Ishikawa (cell line): Measurements from ENCODE around the gene CYP2J2.

Experiments used
- CEBPB ChIP-seq: IDR thresholded peaks from 2 replicates; pipeline ENCODE4 v1.6.1; 2012
- CREB1 ChIP-seq: IDR thresholded peaks from 2 replicates; pipeline ENCODE4 v1.6.1; 2012; ENCODE audit warnings: low read depth
- EGR1 ChIP-seq: IDR thresholded peaks from 2 replicates; pipeline ENCODE4 v1.6.1; 2012
- EP300 ChIP-seq: IDR thresholded peaks from 2 replicates; pipeline ENCODE4 v1.6.1; 2012; ENCODE audit warnings: borderline replicate concordance
- FOXM1 ChIP-seq: IDR thresholded peaks from 2 replicates; pipeline ENCODE4 v1.6.1; 2012; ENCODE audit warnings: low read depth, borderline replicate concordance
- NFIC ChIP-seq: IDR thresholded peaks from 2 replicates; pipeline ENCODE4 v1.6.1; 2012
- RAD21 ChIP-seq: IDR thresholded peaks from 2 replicates; pipeline ENCODE4 v1.6.1; 2012; ENCODE audit warnings: low read depth
- TAF1 ChIP-seq: IDR thresholded peaks from 2 replicates; pipeline ENCODE4 v1.6.1; 2012; ENCODE audit warnings: low read depth, mild to moderate bottlenecking
- TCF12 ChIP-seq: IDR thresholded peaks from 2 replicates; pipeline ENCODE4 v1.6.1; 2012; ENCODE audit warnings: low read depth
- TEAD4 ChIP-seq: IDR thresholded peaks from 2 replicates; pipeline ENCODE4 v1.6.1; 2012
- YY1 ChIP-seq: IDR thresholded peaks from 2 replicates; pipeline ENCODE4 v1.6.1; 2012; ENCODE audit warnings: low read depth
- ZBTB7A ChIP-seq: IDR thresholded peaks from 2 replicates; pipeline ENCODE4 v1.6.1; 2012; ENCODE audit warnings: low read depth
- TF ChIP-seq, protein P1 (sequence below): IDR thresholded peaks from 2 replicates; pipeline ENCODE4 v1.6.1; 2012
- TF ChIP-seq, protein P2 (sequence below): IDR thresholded peaks from 2 replicates; pipeline ENCODE4 v1.6.1; 2012
- TF ChIP-seq, protein P3 (sequence below): IDR thresholded peaks from 2 replicates; pipeline ENCODE4 v1.6.1; 2012; ENCODE audit warnings: low read depth, mild to moderate bottlenecking

CYP2J2 gene

DNA sequence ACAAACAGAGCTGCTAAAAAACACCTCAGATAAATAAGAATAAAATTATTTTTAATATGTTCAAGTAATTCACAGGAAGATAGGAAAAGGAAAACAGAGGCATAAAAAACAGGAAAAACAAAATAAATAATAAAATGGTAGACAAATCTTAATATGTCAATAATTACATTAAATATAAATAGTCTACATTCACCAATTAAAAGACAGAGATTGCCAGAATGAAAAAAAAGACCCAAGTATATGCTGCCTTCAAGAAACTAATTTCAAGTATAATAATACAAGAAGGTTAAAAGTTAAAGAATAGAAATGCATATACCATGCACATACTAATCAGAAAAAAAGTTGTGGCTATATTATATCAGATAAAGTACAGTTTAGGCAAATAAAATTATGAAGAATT is 1.9 kb downstream of the CYP2J2 start:
- TF ChIP-seq FOXM1 (no peak), TCF12 (no peak), ZBTB7A (no peak), NFIC (no peak), TAF1 (no peak)

DNA sequence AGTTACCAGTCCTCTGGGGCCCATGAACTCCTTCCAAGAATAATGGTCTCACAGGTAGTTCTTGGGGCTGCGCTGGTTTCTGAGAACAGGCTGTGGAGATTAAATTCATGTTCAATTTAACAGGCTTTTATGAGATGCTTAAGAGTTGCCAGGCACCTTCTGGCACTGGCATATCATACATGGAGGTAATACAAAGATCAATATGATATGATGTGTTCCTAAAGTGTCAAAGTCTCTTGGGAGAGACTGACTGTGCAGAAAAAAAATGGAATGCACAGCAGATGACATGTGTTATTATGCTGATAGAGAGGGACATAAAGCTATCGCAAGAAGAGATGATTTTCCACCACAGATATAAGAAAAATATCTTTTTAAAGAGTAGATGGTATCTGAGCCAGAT is 6.8 kb downstream of the CYP2J2 start:
- TF ChIP-seq EGR1 (no peak), TAF1 (no peak), CEBPB (no peak)

DNA sequence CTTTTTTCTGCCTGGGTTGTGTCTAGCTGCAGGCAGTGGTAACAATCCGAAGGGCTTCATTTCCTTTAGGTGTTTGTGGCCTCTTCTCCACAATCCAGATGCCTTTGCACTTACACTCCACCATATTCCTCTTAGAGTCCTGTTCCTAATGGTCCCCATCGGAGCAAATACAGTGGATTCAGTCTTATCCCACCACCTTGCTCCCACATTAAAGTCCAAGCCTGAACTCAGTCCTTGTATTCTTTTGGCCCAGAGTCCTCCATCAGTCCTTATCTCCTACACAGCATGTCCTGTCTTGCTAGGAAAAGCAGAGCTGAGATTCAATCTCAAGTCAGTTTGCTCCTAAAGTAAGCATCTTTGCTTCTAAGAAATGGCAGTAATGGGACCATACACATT is 8.8 kb downstream of the CYP2J2 start:
- TF ChIP-seq CREB1 (no peak), NFIC (no peak), TAF1 (no peak), FOXM1 (no peak), CEBPB (no peak), YY1 (no peak), RAD21 (no peak), TCF12 (no peak), EGR1 (no peak), TEAD4 (no peak), ZBTB7A (no peak)
- TF ChIP-seq, protein P1, sequence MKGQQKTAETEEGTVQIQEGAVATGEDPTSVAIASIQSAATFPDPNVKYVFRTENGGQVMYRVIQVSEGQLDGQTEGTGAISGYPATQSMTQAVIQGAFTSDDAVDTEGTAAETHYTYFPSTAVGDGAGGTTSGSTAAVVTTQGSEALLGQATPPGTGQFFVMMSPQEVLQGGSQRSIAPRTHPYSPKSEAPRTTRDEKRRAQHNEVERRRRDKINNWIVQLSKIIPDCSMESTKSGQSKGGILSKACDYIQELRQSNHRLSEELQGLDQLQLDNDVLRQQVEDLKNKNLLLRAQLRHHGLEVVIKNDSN, result no peak
- TF ChIP-seq, protein P2, sequence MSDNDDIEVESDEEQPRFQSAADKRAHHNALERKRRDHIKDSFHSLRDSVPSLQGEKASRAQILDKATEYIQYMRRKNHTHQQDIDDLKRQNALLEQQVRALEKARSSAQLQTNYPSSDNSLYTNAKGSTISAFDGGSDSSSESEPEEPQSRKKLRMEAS, result no peak

DNA sequence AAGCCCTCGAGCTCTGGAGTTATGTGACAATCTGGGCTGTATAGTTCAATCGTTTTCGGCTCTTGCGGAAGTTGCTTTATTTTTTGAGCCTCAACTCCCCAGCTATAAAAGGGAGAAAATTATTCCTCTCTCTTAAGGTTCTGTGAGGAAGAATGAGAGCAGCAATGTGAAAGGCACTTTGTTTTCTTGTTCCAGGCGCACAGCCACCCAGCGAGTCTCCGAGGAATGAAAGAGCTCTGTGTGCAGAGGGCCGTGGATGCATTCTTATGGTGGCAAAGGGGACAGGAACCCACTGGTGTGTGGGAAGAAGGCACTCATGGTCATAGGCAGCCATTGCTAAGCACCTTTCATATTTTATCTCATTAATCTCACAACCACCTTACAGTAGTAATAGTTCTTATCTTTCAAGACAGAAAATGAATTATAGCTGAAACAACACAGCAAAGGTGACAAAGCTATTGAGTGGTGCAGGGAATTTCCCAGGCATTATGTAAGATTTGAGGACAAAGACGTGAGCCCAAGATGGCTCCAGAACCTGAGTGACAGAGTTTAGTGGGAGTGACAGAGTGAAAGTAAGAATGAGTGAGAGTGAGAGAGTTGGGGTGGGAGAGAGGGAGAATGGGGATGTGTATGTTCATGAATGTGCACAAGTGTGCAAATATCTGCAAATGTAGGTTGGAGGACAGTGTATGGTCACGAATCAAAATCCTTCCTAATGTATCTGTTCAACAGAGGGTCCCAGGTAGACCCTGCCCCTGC is 9.4 kb downstream of the CYP2J2 start:
- no peak for TF ChIP-seq TEAD4

DNA sequence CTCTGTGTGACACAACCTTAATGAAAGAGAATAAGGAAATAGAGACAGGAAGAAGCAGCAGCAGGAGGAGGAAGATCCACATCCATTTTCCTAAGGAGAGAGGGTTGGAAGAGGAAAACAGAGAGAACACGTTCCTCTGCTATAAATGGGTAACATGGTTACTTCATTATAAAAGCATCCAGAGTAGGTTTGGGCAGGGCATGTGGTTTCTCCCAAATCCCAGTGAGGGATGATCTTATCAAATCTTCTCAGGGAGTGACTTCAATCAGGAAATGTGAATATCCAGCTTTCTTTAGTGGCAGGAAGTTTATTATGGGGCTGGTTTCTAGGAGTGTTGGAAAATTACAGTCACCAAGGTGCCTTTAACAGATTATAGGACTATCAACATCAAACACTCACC is 11.1 kb downstream of the CYP2J2 start:
- TF ChIP-seq TEAD4 (no peak), TAF1 (no peak), TCF12 (no peak), ZBTB7A (no peak), EGR1 (no peak), YY1 (no peak), CEBPB (no peak)
- TF ChIP-seq, protein P1, result no peak

DNA sequence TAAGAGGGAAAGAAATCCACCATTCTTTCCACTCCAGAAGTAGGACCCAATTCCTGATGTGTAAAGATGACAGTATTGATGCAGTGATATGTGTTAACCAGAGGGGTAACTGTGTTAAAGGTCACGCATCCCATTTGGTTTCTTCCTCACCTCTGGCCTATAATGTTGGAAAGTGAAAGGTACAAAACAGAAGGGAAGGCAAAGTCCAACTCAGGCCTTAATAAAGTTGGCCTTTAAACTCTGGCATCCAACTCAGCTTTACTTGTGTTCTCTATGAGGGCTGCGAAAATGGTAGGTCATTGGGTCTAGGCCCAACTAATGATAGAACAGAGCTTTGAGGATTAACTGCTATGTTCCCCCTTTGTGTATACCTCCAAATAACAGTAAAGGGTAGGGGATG is 17.9 kb downstream of the CYP2J2 start:
- TF ChIP-seq, protein P3, sequence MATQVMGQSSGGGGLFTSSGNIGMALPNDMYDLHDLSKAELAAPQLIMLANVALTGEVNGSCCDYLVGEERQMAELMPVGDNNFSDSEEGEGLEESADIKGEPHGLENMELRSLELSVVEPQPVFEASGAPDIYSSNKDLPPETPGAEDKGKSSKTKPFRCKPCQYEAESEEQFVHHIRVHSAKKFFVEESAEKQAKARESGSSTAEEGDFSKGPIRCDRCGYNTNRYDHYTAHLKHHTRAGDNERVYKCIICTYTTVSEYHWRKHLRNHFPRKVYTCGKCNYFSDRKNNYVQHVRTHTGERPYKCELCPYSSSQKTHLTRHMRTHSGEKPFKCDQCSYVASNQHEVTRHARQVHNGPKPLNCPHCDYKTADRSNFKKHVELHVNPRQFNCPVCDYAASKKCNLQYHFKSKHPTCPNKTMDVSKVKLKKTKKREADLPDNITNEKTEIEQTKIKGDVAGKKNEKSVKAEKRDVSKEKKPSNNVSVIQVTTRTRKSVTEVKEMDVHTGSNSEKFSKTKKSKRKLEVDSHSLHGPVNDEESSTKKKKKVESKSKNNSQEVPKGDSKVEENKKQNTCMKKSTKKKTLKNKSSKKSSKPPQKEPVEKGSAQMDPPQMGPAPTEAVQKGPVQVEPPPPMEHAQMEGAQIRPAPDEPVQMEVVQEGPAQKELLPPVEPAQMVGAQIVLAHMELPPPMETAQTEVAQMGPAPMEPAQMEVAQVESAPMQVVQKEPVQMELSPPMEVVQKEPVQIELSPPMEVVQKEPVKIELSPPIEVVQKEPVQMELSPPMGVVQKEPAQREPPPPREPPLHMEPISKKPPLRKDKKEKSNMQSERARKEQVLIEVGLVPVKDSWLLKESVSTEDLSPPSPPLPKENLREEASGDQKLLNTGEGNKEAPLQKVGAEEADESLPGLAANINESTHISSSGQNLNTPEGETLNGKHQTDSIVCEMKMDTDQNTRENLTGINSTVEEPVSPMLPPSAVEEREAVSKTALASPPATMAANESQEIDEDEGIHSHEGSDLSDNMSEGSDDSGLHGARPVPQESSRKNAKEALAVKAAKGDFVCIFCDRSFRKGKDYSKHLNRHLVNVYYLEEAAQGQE, result no peak
- TF ChIP-seq TEAD4 (no peak), YY1 (no peak), EP300 (no peak), TAF1 (no peak), TCF12 (no peak), CEBPB (no peak), NFIC (no peak), CREB1 (no peak), EGR1 (no peak), ZBTB7A (no peak), FOXM1 (no peak), RAD21 (no peak)
- TF ChIP-seq, protein P2, result no peak
- TF ChIP-seq, protein P1, result no peak

DNA sequence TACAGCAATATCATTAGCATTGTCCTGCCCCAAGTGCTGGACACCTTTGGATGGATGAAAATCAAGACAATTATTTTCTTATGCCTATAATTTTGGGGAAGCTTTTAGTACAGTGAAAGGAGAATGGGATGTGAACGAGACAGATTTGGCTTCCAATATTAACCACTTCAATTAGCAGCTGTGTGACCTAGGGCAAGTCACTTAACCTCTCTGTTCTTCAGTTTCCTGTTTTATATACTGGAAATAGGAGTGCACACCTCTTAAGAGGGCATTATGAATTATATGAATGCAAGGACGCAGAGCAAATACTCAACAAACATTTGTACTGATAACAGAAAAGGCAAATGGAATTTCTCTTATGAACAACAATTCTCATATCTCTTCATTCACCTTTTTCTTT is 18.5 kb downstream of the CYP2J2 start:
- no peak for TF ChIP-seq EGR1
- no peak for TF ChIP-seq YY1
- TF ChIP-seq, protein P2, result no peak
- TF ChIP-seq ZBTB7A, result no peak
- TF ChIP-seq RAD21, result no peak
- no peak for TF ChIP-seq TCF12
- no peak for TF ChIP-seq NFIC
- no peak for TF ChIP-seq EP300
- TF ChIP-seq, protein P3, result no peak
- TF ChIP-seq FOXM1, result no peak
- no peak for TF ChIP-seq TAF1
